H1 (cell line): Measurements from ENCODE around the gene GMIP. TPM values are rescaled to one million over a fixed set of nuclear protein-coding genes. Genes with fewer than 3 reads are reported as not detected.
A peak's percentile ranks its signal among the peaks of the same experiment; 100 is the strongest.

Experiments
- CTCF ChIA-PET: fragments of 300-600 bp; sonication (Branson Sonifier 250); formaldehyde crosslinking; loops from one replicate; lab custom pipeline; 2021; ENCODE audit not compliant: partially characterized antibody; lab: Charles Lee
- POLR2A ChIA-PET: fragments of 300-600 bp; sonication (Branson Sonifier 250); formaldehyde crosslinking; loops from one replicate; lab custom pipeline; 2021; ENCODE audit warnings: inconsistent platforms; ENCODE audit not compliant: partially characterized antibody; lab: Charles Lee
- DNase-seq, 2 experiments: peaks; one replicate each; pipeline versions ENCODE4 v3.0.0 to v3.0.0-alpha.2; 2010 to 2022; ENCODE audit warnings: low spot score in 2 of 2, low read depth in 1 of 2, mixed read lengths in 1 of 2
- FAIRE-seq: peaks from 2 replicates; lab custom pipeline; 2011; peaks lifted over from hg19 to GRCh38; lab: Jason Lieb, UNC
- H2AFZ ChIP-seq: 2 replicates; pipeline ENCODE4 v1.8.1; 2012; ENCODE audit warnings: low read length, inconsistent platforms
- H2AK5ac ChIP-seq: 2 replicates; pipeline ENCODE4 v1.6.1; 2013; ENCODE audit warnings: low read depth, low read length
- H2BK120ac ChIP-seq: replicated peaks from 2 replicates; pipeline ENCODE3; 2013; ENCODE audit warnings: low read depth, low read length, inconsistent platforms
- H2BK12ac ChIP-seq: 2 replicates; pipeline ENCODE4 v1.6.1; 2013; ENCODE audit warnings: low read depth, low read length
- H2BK15ac ChIP-seq: 2 replicates; pipeline ENCODE4 v1.6.1; 2013; ENCODE audit warnings: low read length
- H2BK20ac ChIP-seq: 2 replicates; pipeline ENCODE4 v1.6.1; 2013; ENCODE audit warnings: low read length
- H2BK5ac ChIP-seq: 2 replicates; pipeline ENCODE4 v1.6.1; 2013; ENCODE audit warnings: low read depth, low read length
- H3K14ac ChIP-seq: 2 replicates; pipeline ENCODE4 v1.6.1; 2013; ENCODE audit warnings: inconsistent platforms; ENCODE audit not compliant: insufficient read length
- H3K18ac ChIP-seq: 2 replicates; pipeline ENCODE4 v1.6.1; 2013; ENCODE audit warnings: low read length; ENCODE audit errors: extremely low read depth
- H3K23ac ChIP-seq: 2 replicates; pipeline ENCODE4 v1.6.1; 2013; ENCODE audit warnings: inconsistent platforms; ENCODE audit not compliant: insufficient read length
- H3K23me2 ChIP-seq: 2 replicates; pipeline ENCODE4 v1.6.1; 2013; ENCODE audit warnings: low read depth, low read length
- H3K27ac ChIP-seq: 2 replicates; pipeline ENCODE4 v1.6.1; 2011; ENCODE audit warnings: low read depth, low read length, inconsistent platforms
- H3K27me3 ChIP-seq, 4 experiments: replicated peaks in 1 of 4; 1 replicate in 1 of 4; 2 replicates in 3 of 4; pipeline versions ENCODE4 v1.6.1 to v1.8.1; 2011 to 2013; ENCODE audit warnings: low read length in 3 of 4, mild to moderate bottlenecking in 3 of 4, inconsistent platforms in 2 of 4, mixed read lengths in 2 of 4, moderate library complexity in 1 of 4; ENCODE audit not compliant: control insufficient read depth in 3 of 4, insufficient read depth in 3 of 4; ENCODE audit errors: extremely low read depth in 1 of 4
- H3K36me3 ChIP-seq, 4 experiments: 2 replicates each; pipeline versions ENCODE4 v1.6.1 to v1.8.1; 2011 to 2013; ENCODE audit warnings: mild to moderate bottlenecking in 4 of 4, low read length in 3 of 4, moderate library complexity in 2 of 4, control low read depth in 1 of 4, inconsistent platforms in 1 of 4; ENCODE audit not compliant: insufficient read depth in 4 of 4, control insufficient read depth in 2 of 4
- H3K4ac ChIP-seq: replicated peaks from 2 replicates; pipeline ENCODE3; 2013; ENCODE audit warnings: low read length, low read depth, mixed read lengths, inconsistent platforms; ENCODE audit not compliant: insufficient read length
- H3K4me1 ChIP-seq, 4 experiments: replicated peaks in 1 of 4; 1 replicate in 1 of 4; 2 replicates in 3 of 4; pipeline versions ENCODE4 v1.6.1 to v1.8.1; 2011 to 2013; ENCODE audit warnings: low read length in 3 of 4, inconsistent platforms in 2 of 4, mixed read lengths in 1 of 4; ENCODE audit not compliant: insufficient read depth in 4 of 4, control insufficient read depth in 3 of 4
- H3K4me2 ChIP-seq, 2 experiments: 2 replicates each; pipeline versions ENCODE4 v1.6.1 to v1.8.1; 2011 to 2013; ENCODE audit warnings: low read depth in 2 of 2, low read length in 2 of 2, control low read depth in 1 of 2, inconsistent platforms in 1 of 2, mild to moderate bottlenecking in 1 of 2; ENCODE audit not compliant: insufficient read depth in 1 of 2
- H3K4me3 ChIP-seq, 4 experiments: fragments of 200-600, 300-600 bp in 1 of 4; sonication (generic), shearing (Covaris generic), sonication (Bioruptor Twin) in 1 of 4; 2 replicates each; pipeline versions ENCODE4 v1.5.1 to v1.8.1; 2011 to 2016; ENCODE audit warnings: low read length in 4 of 4, low read depth in 3 of 4, control low read depth in 2 of 4, inconsistent platforms in 2 of 4, mild to moderate bottlenecking in 2 of 4, mixed read lengths in 1 of 4, moderate library complexity in 1 of 4; ENCODE audit not compliant: insufficient read depth in 2 of 4; ENCODE audit errors: extremely low read depth in 1 of 4
- H3K56ac ChIP-seq: replicated peaks from 2 replicates; pipeline ENCODE3; 2013; ENCODE audit warnings: low read depth, mild to moderate bottlenecking, mixed read lengths, low read length, inconsistent platforms; ENCODE audit not compliant: insufficient read length
- H3K79me1 ChIP-seq: 2 replicates; pipeline ENCODE4 v1.6.1; 2013; ENCODE audit warnings: low read depth, low read length, control low read depth
- H3K79me2 ChIP-seq, 2 experiments: 2 replicates each; pipeline versions ENCODE4 v1.6.1 to v1.8.1; 2012 to 2013; ENCODE audit warnings: low read length in 2 of 2, mild to moderate bottlenecking in 2 of 2, inconsistent platforms in 1 of 2; ENCODE audit not compliant: insufficient read depth in 2 of 2, control insufficient read depth in 1 of 2
- H3K9ac ChIP-seq, 4 experiments: replicated peaks in 1 of 4; 1 replicate in 1 of 4; 2 replicates in 3 of 4; pipeline versions ENCODE4 v1.6.1 to v1.8.1; 2011 to 2013; ENCODE audit warnings: low read depth in 3 of 4, low read length in 3 of 4, control low read depth in 2 of 4, mild to moderate bottlenecking in 2 of 4, moderate library complexity in 2 of 4, inconsistent platforms in 1 of 4; ENCODE audit errors: extremely low read depth in 1 of 4
- H3K9me3 ChIP-seq, 2 experiments: 2 replicates each; pipeline versions ENCODE4 v1.6.1 to v1.8.1; 2012 to 2013; ENCODE audit warnings: mild to moderate bottlenecking in 2 of 2, moderate library complexity in 2 of 2, control low read depth in 1 of 2, inconsistent platforms in 1 of 2, low read depth in 1 of 2, low read length in 1 of 2, mixed read lengths in 1 of 2; ENCODE audit not compliant: insufficient read depth in 2 of 2
- H4K20me1 ChIP-seq, 2 experiments: replicated peaks in 1 of 2; 2 replicates each; pipeline versions ENCODE3 to v1.8.1; 2011 to 2013; ENCODE audit warnings: inconsistent platforms in 2 of 2, low read length in 2 of 2, mild to moderate bottlenecking in 1 of 2; ENCODE audit not compliant: insufficient read depth in 2 of 2, control insufficient read depth in 1 of 2
- H4K5ac ChIP-seq: 2 replicates; pipeline ENCODE4 v1.6.1; 2013; ENCODE audit warnings: low read length, low read depth, mixed read lengths, inconsistent platforms; ENCODE audit not compliant: insufficient read length
- H4K8ac ChIP-seq: 2 replicates; pipeline ENCODE4 v1.8.0; 2013; ENCODE audit warnings: mild to moderate bottlenecking, moderate library complexity, low read length, inconsistent platforms; ENCODE audit not compliant: insufficient read depth; ENCODE audit errors: extremely low read depth
- H4K91ac ChIP-seq: replicated peaks from 2 replicates; pipeline ENCODE3; 2013; ENCODE audit warnings: low read length, mixed read lengths, inconsistent platforms; ENCODE audit not compliant: insufficient read length
- ATF3 ChIP-seq: IDR thresholded peaks from 2 replicates; pipeline ENCODE4 v1.6.1; 2011; ENCODE audit warnings: low read depth, mild to moderate bottlenecking, low read length; ENCODE audit not compliant: insufficient read depth
- CHD2 ChIP-seq: IDR thresholded peaks from 2 replicates; pipeline ENCODE4 v1.6.1; 2012; ENCODE audit warnings: low read length, improper control_type of control experiment
- CTCF ChIP-seq, 3 experiments: IDR thresholded peaks; 1 replicate in 2 of 3; 2 replicates in 1 of 3; pipeline versions ENCODE4 v1.5.1 to v1.6.1; 2011; ENCODE audit warnings: low read length in 3 of 3, mild to moderate bottlenecking in 3 of 3, inconsistent platforms in 2 of 3, low read depth in 1 of 3, moderate library complexity in 1 of 3; ENCODE audit not compliant: insufficient read depth in 1 of 3; ENCODE audit errors: control extremely low read depth in 1 of 3
- EP300 ChIP-seq, 2 experiments: IDR thresholded peaks; 1 replicate in 1 of 2; 2 replicates in 1 of 2; pipeline ENCODE4 v1.6.1; 2011 to 2012; ENCODE audit warnings: low read depth in 2 of 2, low read length in 2 of 2, mild to moderate bottlenecking in 2 of 2, borderline replicate concordance in 1 of 2, inconsistent platforms in 1 of 2, moderate library complexity in 1 of 2
- HDAC2 ChIP-seq, 2 experiments: fragments of 300-600 bp in 1 of 2; sonication (generic) in 1 of 2; IDR thresholded peaks; 2 replicates each; pipeline ENCODE4 v1.6.1; 2011 to 2012; ENCODE audit warnings: low read depth in 2 of 2, low read length in 2 of 2, mild to moderate bottlenecking in 2 of 2, moderate library complexity in 2 of 2, borderline replicate concordance in 1 of 2, inconsistent platforms in 1 of 2
- TBP ChIP-seq: IDR thresholded peaks from 2 replicates; pipeline ENCODE4 v1.6.1; 2011; ENCODE audit warnings: low read depth, low read length, improper control_type of control experiment
- USF2 ChIP-seq: IDR thresholded peaks from 2 replicates; pipeline ENCODE4 v1.6.1; 2011; ENCODE audit warnings: low read length, improper control_type of control experiment
- ZNF274 ChIP-seq: IDR thresholded peaks from 2 replicates; pipeline ENCODE4 v1.7.0; 2012; ENCODE audit warnings: low read length, borderline replicate concordance; ENCODE audit errors: extremely low read depth
- WGBS, 2 experiments: shearing (Covaris generic) in 1 of 2; methylation state at CpG; one replicate each; pipeline versions ENCODE4 v1.1.6 to v1.1.7; 2013 to 2015; ENCODE audit warnings: low lambda C conversion rate in 2 of 2, mixed read lengths in 2 of 2, inconsistent platforms in 1 of 2, low coverage in 1 of 2, missing lambda C conversion rate in 1 of 2; ENCODE audit not compliant: insufficient replicate concordance in 2 of 2, insufficient coverage in 1 of 2, insufficient read length in 1 of 2; ENCODE audit errors: extremely low coverage in 1 of 2, missing lambda C conversion rate in 1 of 2; 5-methylcytosine and 5-hydroxymethylcytosine counted together
- polyA plus RNA-seq, 7 experiments: library from polyadenylated mRNA; depleted of rRNA in 3 of 7; stranded (reverse) in 5 of 7; unstranded in 2 of 7; fragments of >200 nt in 5 of 7; fragments of 200-250 nt in 2 of 7; gene quantifications; 1 replicate in 5 of 7; 2 replicates in 1 of 7; 4 replicates in 1 of 7; pipeline versions ENCODE4 v1.2.1 to v1.2.3, GENCODE V29; 2011 to 2013; ENCODE audit warnings: missing spikeins in 2 of 7, mixed read lengths in 2 of 7
- total RNA-seq: library from RNA; stranded (reverse); fragmentation: NEBNext Ultra II Directional; extraction: Animal tissue kit (Norgen Biotek cat#: 25700); gene quantifications from 2 replicates; pipeline ENCODE4 v1.2.1, GENCODE V29; 2021

The GMIP gene
- total and polyA plus RNA-seq, 2 of the 8 experiments (the other 6 are each of a cell fraction or from before 2014, with no cell fraction given): 5.7 to 18.1 TPM

GRCh38 chr19:19644054-19644388 is 564 bp upstream of the GMIP start:
- POLR2A ChIA-PET: interaction anchor here (0.7 to 2.5 kb wide), 17 partner anchors 9 to 114 kb away, joined by 3 to 13 read pairs (median 4); partner anchors contain the start of gene LPAR2
- no peak overlapping the region for H3K27ac ChIP-seq
- TF ChIP-seq HDAC2 (IDR thresholded peaks at IDR 0.05; ENCODE audit: borderline replicate concordance in 1 of 2, low read depth in 2 of 2, low read length in 2 of 2) (no peak), EP300 (IDR thresholded peaks at IDR 0.05; ENCODE audit: borderline replicate concordance in 1 of 2, low read depth in 2 of 2, low read length in 2 of 2) (no peak), CHD2 (no peak), CTCF (IDR thresholded peaks at IDR 0.05; ENCODE audit: control extremely low read depth in 1 of 3, insufficient read depth in 1 of 3, low read depth in 1 of 3, low read length in 3 of 3) (no peak), ZNF274 (no peak), USF2 (no peak), TBP (no peak), ATF3 (no peak)

More at GRCh38 chr19:19644054-19644388, 564 bp upstream of the GMIP start:
- H2BK120ac ChIP-seq: no peak overlapping the region
- H4K20me1 ChIP-seq: peaks cover 3 to 5% of the 10 kb centered on the region in 2 experiments
- 0 out of 2 replicates have a peak overlapping the region, but pooled peaks have one; percentile 17 for H2BK12ac ChIP-seq
- H3K23me2 ChIP-seq: peaks cover 4% of the 10 kb centered on the region; the same call in 1 of the 2 replicates
- peaks cover 10 to 31% (median 23%) of the 10 kb centered on the region in 4 experiments for H3K36me3 ChIP-seq
- H3K23ac ChIP-seq: no peak overlapping the region
- no peak overlapping the region for H2AFZ ChIP-seq
- H3K4me3 ChIP-seq: peak overlapping the region in 1 of 4 experiments; percentile 81; a peak in 4 of 8 replicates
- H3K18ac ChIP-seq: no peak overlapping the region
- no peak overlapping the region for H2BK20ac ChIP-seq
- no peaks in the 10 kb centered on the region for H3K9me3 ChIP-seq
- peaks cover 0 to 3% (median 2%) of the 10 kb centered on the region in 4 experiments; a peak in 2 of 7 replicates for H3K4me1 ChIP-seq
- H3K27me3 ChIP-seq: no peaks in the 10 kb centered on the region
- H3K14ac ChIP-seq: no peak overlapping the region
- no peak overlapping the region for H2AK5ac ChIP-seq
- CTCF ChIA-PET: interaction anchor here (0.7 to 3.1 kb wide), 23 partner anchors 10 to 247 kb away, joined by 3 to 44 read pairs (median 4); no protein-coding TSS in a partner anchor
- H3K4me2 ChIP-seq: peak overlapping the region; percentile 72 to 85; a peak in 1 of 4 replicates
- no peak overlapping the region for H3K4ac ChIP-seq
- no peak overlapping the region for H2BK15ac ChIP-seq
- H3K56ac ChIP-seq: no peak overlapping the region
- H2BK5ac ChIP-seq: peak overlapping the region; percentile 71; the same call in 1 of the 2 replicates
- no peaks in the 10 kb centered on the region for H3K79me2 ChIP-seq
- H3K79me1 ChIP-seq: no peaks in the 10 kb centered on the region
- no peak overlapping the region for H4K5ac ChIP-seq
- peak overlapping the region; percentile 97; the same call in 1 of the 2 replicates for H4K8ac ChIP-seq
- FAIRE-seq (no peak), DNase-seq (no peak)
- 54% methylated on average over 5 of the region's 5 CpGs; no CpG with 5 or more reads in 1 of the 2 experiments for WGBS, 2 experiments
- H4K91ac ChIP-seq: no peak overlapping the region
- H3K9ac ChIP-seq: no peak overlapping the region
